Measurements from ENCODE around the gene RNFT2.

RNFT2 gene

GRCh38 chr12:116839287-116839830 is 101.2 kb downstream of the RNFT2 start:
- Histone ChIP-seq H3K4me2 (ENCODE audit: low read length) (no peak overlapping the region), H3K27me3 (ENCODE audit: control insufficient read depth, low read length) (no peaks in the 10 kb centered on the region), H3K9me2 (replicated peaks; ENCODE audit: control insufficient read depth, low read length) (no peaks in the 10 kb centered on the region), H3K4me1 (ENCODE audit: control insufficient read depth, low read length) (peaks cover 23% of the 10 kb centered on the region), H3K36me3 (ENCODE audit: control insufficient read depth, low read length) (peaks cover 33% of the 10 kb centered on the region), H3K9me3 (ENCODE audit: control insufficient read depth, insufficient read depth, low read length) (no peaks in the 10 kb centered on the region), H4K20me1 (ENCODE audit: control insufficient read depth, insufficient read depth, low read depth, low read length) (no peaks in the 10 kb centered on the region), H3F3A (ENCODE audit: control insufficient read depth, insufficient read depth) (peaks cover 3% of the 10 kb centered on the region; the same call in 1 of the 2 replicates), H3K79me2 (ENCODE audit: control insufficient read depth, low read length) (no peaks in the 10 kb centered on the region), H3K27ac (ENCODE audit: low read depth, low read length) (no peak overlapping the region), H3K4me3 (ENCODE audit: low read length) (no peak overlapping the region)
- TF ChIP-seq CTCF (IDR thresholded peaks at IDR 0.05; ENCODE audit: low read depth, low read length, poor library complexity, severe bottlenecking) (no peak), EZH2phosphoT487 (IDR thresholded peaks at IDR 0.05; ENCODE audit: borderline replicate concordance, low read length) (no peak)

- no peak for TF ChIP-seq EZH2phosphoT487 (IDR thresholded peaks at IDR 0.05; ENCODE audit: borderline replicate concordance, low read length)
- TF ChIP-seq CTCF (IDR thresholded peaks at IDR 0.05; ENCODE audit: low read depth, low read length, poor library complexity, severe bottlenecking): no peak
- no peak overlapping the region for H3K4me2 ChIP-seq (ENCODE audit: low read length)
- H3K79me2 ChIP-seq (ENCODE audit: control insufficient read depth, low read length): no peaks in the 10 kb centered on the region
- H3K4me1 ChIP-seq (ENCODE audit: control insufficient read depth, low read length): peaks cover 12% of the 10 kb centered on the region
- no peak overlapping the region for H3K27ac ChIP-seq (ENCODE audit: low read depth, low read length)
- no peak overlapping the region for H3K4me3 ChIP-seq (ENCODE audit: low read length)
- H3K9me2 ChIP-seq (replicated peaks; ENCODE audit: control insufficient read depth, low read length): no peaks in the 10 kb centered on the region
- no peaks in the 10 kb centered on the region; the same call in 1 of the 2 replicates for H3F3A ChIP-seq (ENCODE audit: control insufficient read depth, insufficient read depth)
- H4K20me1 ChIP-seq (ENCODE audit: control insufficient read depth, insufficient read depth, low read depth, low read length): no peaks in the 10 kb centered on the region
- H3K9me3 ChIP-seq (ENCODE audit: control insufficient read depth, insufficient read depth, low read length): no peaks in the 10 kb centered on the region
- peaks cover 10% of the 10 kb centered on the region for H3K36me3 ChIP-seq (ENCODE audit: control insufficient read depth, low read length)
- no peaks in the 10 kb centered on the region for H3K27me3 ChIP-seq (ENCODE audit: control insufficient read depth, low read length)
These were observed 105.0 kb downstream of the RNFT2 start for GRCh38 chr12:116843085-116843484.

GRCh38 chr12:116849216-116849615 is 111.1 kb downstream of the RNFT2 start:
- TF ChIP-seq CTCF (IDR thresholded peaks at IDR 0.05; ENCODE audit: low read depth, low read length, poor library complexity, severe bottlenecking) (no peak), EZH2phosphoT487 (IDR thresholded peaks at IDR 0.05; ENCODE audit: borderline replicate concordance, low read length) (no peak)
- H3K4me1 ChIP-seq (ENCODE audit: control insufficient read depth, low read length): peaks cover 13% of the 10 kb centered on the region
- no peak overlapping the region for H3K4me2 ChIP-seq (ENCODE audit: low read length)
- H3K36me3 ChIP-seq (ENCODE audit: control insufficient read depth, low read length): peaks cover 6% of the 10 kb centered on the region; the same call in 1 of the 2 replicates
- no peak overlapping the region for H3K4me3 ChIP-seq (ENCODE audit: low read length)
- no peaks in the 10 kb centered on the region for H3K79me2 ChIP-seq (ENCODE audit: control insufficient read depth, low read length)
- H3K9me3 ChIP-seq (ENCODE audit: control insufficient read depth, insufficient read depth, low read length): no peaks in the 10 kb centered on the region
- no peak overlapping the region for H3K27ac ChIP-seq (ENCODE audit: low read depth, low read length)
- no peaks in the 10 kb centered on the region for H3K9me2 ChIP-seq (replicated peaks; ENCODE audit: control insufficient read depth, low read length)
- H4K20me1 ChIP-seq (ENCODE audit: control insufficient read depth, insufficient read depth, low read depth, low read length): no peaks in the 10 kb centered on the region
- H3F3A ChIP-seq (ENCODE audit: control insufficient read depth, insufficient read depth): 0 out of 2 replicates have a peak, but pooled peaks cover 6% of the 10 kb centered on the region
- H3K27me3 ChIP-seq (ENCODE audit: control insufficient read depth, low read length): no peaks in the 10 kb centered on the region

All from DOHH2 (cell line).